Retinal pigment epithelial cell (primary cell): Measurements from ENCODE around the gene ARHGAP32.

Experiments
- DNase-seq: peaks from one replicate; pipeline ENCODE4 v3.0.0-alpha.2; 2010; ENCODE audit warnings: low read depth
- H3K4me3 ChIP-seq: 2 replicates; pipeline ENCODE4 v1.5.1; 2011; ENCODE audit warnings: mild to moderate bottlenecking, low read length, control low read depth, moderate library complexity
- CTCF ChIP-seq: conservative IDR thresholded peaks from 2 replicates; pipeline ENCODE4 v1.5.1; 2011; ENCODE audit warnings: low read depth, low read length, control low read depth, inconsistent platforms

The ARHGAP32 gene

GRCh38 chr11:129056916-129057315, 135.2 kb downstream of the ARHGAP32 start:
- H3K4me3 ChIP-seq: no peak overlapping the region
- no peak for DNase-seq
- TF ChIP-seq CTCF: no peak

GRCh38 chr11:129055196-129055595, 136.9 kb downstream of the ARHGAP32 start:
- no peak for TF ChIP-seq CTCF
- no peak for DNase-seq
- H3K4me3 ChIP-seq: no peak overlapping the region

GRCh38 chr11:129048911-129049310, 143.2 kb downstream of the ARHGAP32 start:
- DNase-seq: no peak
- H3K4me3 ChIP-seq: no peak overlapping the region
- TF ChIP-seq CTCF: no peak

- H3K4me3 ChIP-seq: no peak overlapping the region
- DNase-seq: no peak
- no peak for TF ChIP-seq CTCF
Measured at GRCh38 chr11:129045150-129045549, 147.0 kb downstream of the ARHGAP32 start.

GRCh38 chr11:129042503-129042902, 149.6 kb downstream of the ARHGAP32 start:
- TF ChIP-seq CTCF: no peak
- no peak for DNase-seq
- H3K4me3 ChIP-seq: no peak overlapping the region

- no peak overlapping the region for H3K4me3 ChIP-seq
- no peak for DNase-seq
- no peak for TF ChIP-seq CTCF
Measured at GRCh38 chr11:129041611-129042018, 150.5 kb downstream of the ARHGAP32 start.

GRCh38 chr11:129040934-129041333, 151.2 kb downstream of the ARHGAP32 start:
- no peak for TF ChIP-seq CTCF
- DNase-seq: no peak
- H3K4me3 ChIP-seq: no peak overlapping the region
